ENCODE measurements around the gene MTHFS.
"Not testable (repeated sequence)": the region's sequence is repeated elsewhere in the genome, so short reads cannot be mapped to it uniquely, and the experiment has no call there.

The MTHFS gene

GRCh38 chr15:79896634-79897379 is at the start of gene MTHFS:
MTHFS (minus strand) TSS chr15:79897014; CDS start chr15:79896988, 26 bp downstream.
- DNase-seq = peak; percentile 61

GRCh38 chr15:79944622-79945021 is 47.8 kb upstream of the MTHFS start:
- DNase-seq = no peak

- DNase-seq = no peak
These were observed 47.0 kb upstream of the MTHFS start for GRCh38 chr15:79943820-79944219.

- no peak for DNase-seq
These were observed 46.1 kb upstream of the MTHFS start for GRCh38 chr15:79942741-79943481.

- no peak for DNase-seq
These were observed 42.6 kb upstream of the MTHFS start for GRCh38 chr15:79939399-79939798.

GRCh38 chr15:79938143-79938542 is 41.3 kb upstream of the MTHFS start:
- no peak for DNase-seq

- not testable (repeated sequence) for DNase-seq
These were observed 38.9 kb upstream of the MTHFS start for GRCh38 chr15:79935556-79936201.

- DNase-seq = no peak
These were observed 36.4 kb upstream of the MTHFS start for GRCh38 chr15:79933231-79933630.

- DNase-seq = no peak
These were observed 35.6 kb upstream of the MTHFS start for GRCh38 chr15:79932447-79932846.

- no peak for DNase-seq
These were observed 33.7 kb upstream of the MTHFS start for GRCh38 chr15:79930516-79930915.

- no peak for DNase-seq
These were observed 32.6 kb upstream of the MTHFS start for GRCh38 chr15:79929412-79929811.

GRCh38 chr15:79926116-79926515 is 29.3 kb upstream of the MTHFS start:
- DNase-seq = not testable (repeated sequence)

GRCh38 chr15:79924379-79924778 is 27.6 kb upstream of the MTHFS start:
- DNase-seq = no peak

GRCh38 chr15:79923515-79924169 is 26.8 kb upstream of the MTHFS start:
- peak; percentile 93 for DNase-seq

GRCh38 chr15:79923079-79923514 is 26.3 kb upstream of the MTHFS start:
- DNase-seq = peak; percentile 20

GRCh38 chr15:79922512-79923078 is 25.8 kb upstream of the MTHFS start:
- DNase-seq = no peak

GRCh38 chr15:79919749-79920511 is 23.1 kb upstream of the MTHFS start:
- no peak for DNase-seq

- no peak for DNase-seq
These were observed 22.4 kb upstream of the MTHFS start for GRCh38 chr15:79919090-79919748.

GRCh38 chr15:79918278-79918677 is 21.5 kb upstream of the MTHFS start:
- no peak for DNase-seq

- DNase-seq = no peak
These were observed 19.8 kb upstream of the MTHFS start for GRCh38 chr15:79916502-79917132.

Measured in T1000 (cell line).